Measurements from ENCODE around the gene GIMAP5.

- no peak for TF ChIP-seq EZH2 (IDR thresholded peaks at IDR 0.05; ENCODE audit: insufficient read depth, poor library complexity, severe bottlenecking)
- TF ChIP-seq EZH2phosphoT487 (IDR thresholded peaks at IDR 0.05; ENCODE audit: insufficient read depth, low read depth), result no peak
Measured at GRCh38 chr7:150731916-150732315, 5.3 kb upstream of the GIMAP5 start.

Data from GM23248 (cell line).